Measurements from ENCODE around the gene PPARG.

GRCh38 chr3:12323237-12323636 is 34.4 kb downstream of the PPARG start:
- TF ChIP-seq CTCF (IDR thresholded peaks at IDR 0.05) (no peak), POLR2A (IDR thresholded peaks at IDR 0.05) (no peak)

All from body of pancreas (tissue), 4 donors.